Fibroblast of lung (primary cell): ENCODE data around the gene EML4. TPM values are rescaled to one million over a fixed set of nuclear protein-coding genes. Genes with fewer than 3 reads are reported as not detected.

Experiments used
- DNase-seq, 2 donors: peaks; one replicate each; pipeline versions ENCODE4 v3.0.0 to v3.0.0-alpha.2; 2010; ENCODE audit warnings: low read depth in 2 of 2
- H2AFZ ChIP-seq: 2 replicates; pipeline ENCODE4 v1.5.1; 2012; ENCODE audit warnings: low read length, control low read depth, inconsistent platforms
- H3K27ac ChIP-seq: 2 replicates; pipeline ENCODE4 v1.5.1; 2011; ENCODE audit warnings: low read length, control low read depth; ENCODE audit not compliant: insufficient read depth
- H3K27me3 ChIP-seq: 2 replicates; pipeline ENCODE4 v1.5.1; 2011; ENCODE audit warnings: mild to moderate bottlenecking, low read length; ENCODE audit not compliant: control insufficient read depth, insufficient read depth
- H3K36me3 ChIP-seq: 2 replicates; pipeline ENCODE4 v1.5.1; 2011; ENCODE audit warnings: low read length; ENCODE audit not compliant: control insufficient read depth, insufficient read depth
- H3K4me1 ChIP-seq: 2 replicates; pipeline ENCODE4 v1.5.1; 2011; ENCODE audit warnings: low read length; ENCODE audit not compliant: control insufficient read depth, insufficient read depth; ENCODE audit errors: extremely low read depth
- H3K4me2 ChIP-seq: 2 replicates; pipeline ENCODE4 v1.5.1; 2011; ENCODE audit warnings: low read length, control low read depth; ENCODE audit not compliant: insufficient read depth; ENCODE audit errors: extremely low read depth
- H3K4me3 ChIP-seq, 4 experiments: fragments of 200-600 bp in 1 of 4; sonication (generic) in 1 of 4; replicated peaks in 1 of 4; 2 replicates each; pipeline ENCODE4 v1.5.1; 2011 to 2016; ENCODE audit warnings: low read length in 4 of 4, low read depth in 3 of 4, mild to moderate bottlenecking in 3 of 4, control low read depth in 2 of 4, inconsistent platforms in 1 of 4, mixed read lengths in 1 of 4; ENCODE audit not compliant: insufficient read depth in 1 of 4; ENCODE audit errors: control extremely low read depth in 1 of 4
- H3K79me2 ChIP-seq: 2 replicates; pipeline ENCODE4 v1.5.1; 2012; ENCODE audit warnings: mild to moderate bottlenecking, low read length, inconsistent platforms; ENCODE audit not compliant: control insufficient read depth, insufficient read depth
- H3K9ac ChIP-seq: 2 replicates; pipeline ENCODE4 v1.5.1; 2011; ENCODE audit warnings: mild to moderate bottlenecking, low read length, control low read depth; ENCODE audit not compliant: insufficient read depth
- H3K9me3 ChIP-seq: 2 replicates; pipeline ENCODE4 v1.5.1; 2012; ENCODE audit warnings: low read depth, low read length; ENCODE audit not compliant: control insufficient read depth, insufficient read depth
- H4K20me1 ChIP-seq: 2 replicates; pipeline ENCODE4 v1.5.1; 2011; ENCODE audit warnings: low read length; ENCODE audit not compliant: control insufficient read depth, insufficient read depth; ENCODE audit errors: extremely low read depth
- EZH2 ChIP-seq: IDR thresholded peaks from 2 replicates; pipeline ENCODE4 v1.5.1; 2012; ENCODE audit warnings: low read length, control low read depth, mild to moderate bottlenecking; ENCODE audit errors: missing control alignments
- polyA plus RNA-seq, 2 donors: library from polyadenylated mRNA; depleted of rRNA in 1 of 2; stranded (reverse) in 1 of 2; unstranded in 1 of 2; fragments of >200 nt; gene quantifications; 2 replicates each; pipeline ENCODE4 v1.2.1, GENCODE V29; 2011 to 2012; ENCODE audit warnings: missing spikeins in 1 of 2
- total RNA-seq: library from RNA; depleted of rRNA; stranded (reverse); fragments of >200 nt; gene quantifications from 2 replicates; pipeline ENCODE4 v1.2.1, GENCODE V29; 2014
- TF ChIP-seq, protein P1 (sequence below), 2 donors: IDR thresholded peaks in 1 of 2; conservative IDR thresholded peaks in 1 of 2; 1 replicate in 1 of 2; 2 replicates in 1 of 2; pipeline ENCODE4 v1.5.1; 2011 to 2012; ENCODE audit warnings: low read length in 2 of 2, control low read depth in 1 of 2, inconsistent platforms in 1 of 2, low read depth in 1 of 2, mild to moderate bottlenecking in 1 of 2

Gene EML4
- total and polyA plus RNA-seq, 2 donors (not counting 1 experiment from before 2014, with no cell fraction given), result 49.5 to 62.7 TPM

DNA sequence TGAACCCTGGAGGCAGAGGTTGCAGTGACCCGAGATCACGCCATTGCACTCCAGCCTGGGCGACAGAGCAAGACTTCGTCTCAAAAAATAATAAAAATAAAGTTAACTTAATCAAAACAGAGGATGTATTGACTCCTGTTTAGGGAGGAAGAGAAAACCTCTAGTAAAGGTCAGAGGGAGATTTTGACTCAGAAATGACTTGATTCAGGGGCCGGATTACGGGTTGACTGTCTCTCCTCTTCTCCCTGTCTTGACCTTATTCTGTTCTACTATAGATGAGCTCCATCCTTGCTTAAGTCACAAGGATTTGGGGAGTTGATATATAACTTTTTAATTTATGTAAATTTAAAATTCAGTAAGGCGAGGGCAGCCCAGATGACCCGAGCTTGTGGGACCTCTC is 120.9 kb downstream of the EML4 start:
- no peaks in the 10 kb centered on the region for H3K9me3 ChIP-seq
- no peaks in the 10 kb centered on the region for H3K27me3 ChIP-seq
- H3K4me3 ChIP-seq, result no peak overlapping the region
- no peaks in the 10 kb centered on the region for H3K36me3 ChIP-seq
- no peaks in the 10 kb centered on the region for H3K79me2 ChIP-seq
- no peak for DNase-seq
- H4K20me1 ChIP-seq, result no peaks in the 10 kb centered on the region
- TF ChIP-seq, protein P1, sequence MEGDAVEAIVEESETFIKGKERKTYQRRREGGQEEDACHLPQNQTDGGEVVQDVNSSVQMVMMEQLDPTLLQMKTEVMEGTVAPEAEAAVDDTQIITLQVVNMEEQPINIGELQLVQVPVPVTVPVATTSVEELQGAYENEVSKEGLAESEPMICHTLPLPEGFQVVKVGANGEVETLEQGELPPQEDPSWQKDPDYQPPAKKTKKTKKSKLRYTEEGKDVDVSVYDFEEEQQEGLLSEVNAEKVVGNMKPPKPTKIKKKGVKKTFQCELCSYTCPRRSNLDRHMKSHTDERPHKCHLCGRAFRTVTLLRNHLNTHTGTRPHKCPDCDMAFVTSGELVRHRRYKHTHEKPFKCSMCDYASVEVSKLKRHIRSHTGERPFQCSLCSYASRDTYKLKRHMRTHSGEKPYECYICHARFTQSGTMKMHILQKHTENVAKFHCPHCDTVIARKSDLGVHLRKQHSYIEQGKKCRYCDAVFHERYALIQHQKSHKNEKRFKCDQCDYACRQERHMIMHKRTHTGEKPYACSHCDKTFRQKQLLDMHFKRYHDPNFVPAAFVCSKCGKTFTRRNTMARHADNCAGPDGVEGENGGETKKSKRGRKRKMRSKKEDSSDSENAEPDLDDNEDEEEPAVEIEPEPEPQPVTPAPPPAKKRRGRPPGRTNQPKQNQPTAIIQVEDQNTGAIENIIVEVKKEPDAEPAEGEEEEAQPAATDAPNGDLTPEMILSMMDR (conservative IDR thresholded peaks at IDR 0.05 in 1 of 2, IDR thresholded peaks at IDR 0.05 in 1 of 2; ENCODE audit: low read depth in 1 of 2, low read length in 2 of 2), result no peak
- no peak for TF ChIP-seq EZH2
- H3K4me2 ChIP-seq, result no peak overlapping the region
- no peak overlapping the region for H2AFZ ChIP-seq
- no peaks in the 10 kb centered on the region for H3K4me1 ChIP-seq
- H3K27ac ChIP-seq, result no peak overlapping the region
- H3K9ac ChIP-seq, result no peak overlapping the region

DNA sequence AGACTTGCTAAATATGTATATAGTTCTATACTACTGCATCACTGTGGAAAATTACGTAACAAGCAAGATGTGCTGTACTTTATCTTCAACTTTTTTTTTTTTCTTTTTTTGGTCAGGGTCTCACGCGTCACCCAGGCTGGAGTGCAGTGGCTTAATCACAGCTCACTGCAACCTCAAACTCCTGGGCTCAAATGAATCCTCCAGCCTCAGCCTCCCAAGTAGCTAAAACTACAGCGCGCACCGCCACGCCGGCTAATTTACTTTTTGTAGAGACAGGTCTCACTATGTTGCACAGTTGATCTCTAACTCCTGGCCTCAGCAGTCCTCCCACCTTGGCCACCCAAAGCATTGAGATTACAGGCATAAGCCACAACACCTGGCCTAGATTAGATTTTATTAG is 123.9 kb downstream of the EML4 start:
- no peak for DNase-seq
- TF ChIP-seq, protein P1 (conservative IDR thresholded peaks at IDR 0.05 in 1 of 2, IDR thresholded peaks at IDR 0.05 in 1 of 2; ENCODE audit: low read depth in 1 of 2, low read length in 2 of 2), result no peak
- TF ChIP-seq EZH2, result no peak
- H3K79me2 ChIP-seq, result no peaks in the 10 kb centered on the region
- no peak overlapping the region for H3K9ac ChIP-seq
- no peak overlapping the region for H3K4me2 ChIP-seq
- no peak overlapping the region for H3K27ac ChIP-seq
- no peaks in the 10 kb centered on the region for H3K9me3 ChIP-seq
- H4K20me1 ChIP-seq, result no peaks in the 10 kb centered on the region
- no peaks in the 10 kb centered on the region for H3K27me3 ChIP-seq
- no peak overlapping the region for H2AFZ ChIP-seq
- no peaks in the 10 kb centered on the region for H3K4me1 ChIP-seq
- no peak overlapping the region for H3K4me3 ChIP-seq
- no peaks in the 10 kb centered on the region for H3K36me3 ChIP-seq

DNA sequence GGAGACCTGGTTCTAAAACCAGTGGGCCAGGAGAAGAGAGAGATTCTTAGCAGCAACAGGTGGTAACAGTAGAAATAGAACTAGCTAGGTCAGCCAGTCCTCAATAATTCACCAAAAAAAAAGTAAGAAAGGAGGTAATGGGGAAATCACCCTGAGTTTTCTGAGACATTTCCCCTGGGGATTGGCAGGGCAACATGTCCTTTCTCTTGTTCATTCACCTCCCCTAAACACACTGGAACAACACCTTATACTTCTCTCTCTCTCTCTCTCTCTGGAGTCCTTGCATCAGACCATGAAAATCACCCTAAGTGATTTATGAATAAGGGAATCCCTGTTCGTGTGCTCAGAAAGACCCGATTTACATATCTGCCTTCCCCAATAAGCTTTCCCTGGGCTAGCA is 127.1 kb downstream of the EML4 start:
- no peaks in the 10 kb centered on the region for H3K36me3 ChIP-seq
- no peak overlapping the region for H3K4me3 ChIP-seq
- no peak overlapping the region for H3K9ac ChIP-seq
- no peak overlapping the region for H2AFZ ChIP-seq
- H3K79me2 ChIP-seq, result no peaks in the 10 kb centered on the region
- no peak for DNase-seq
- no peaks in the 10 kb centered on the region for H3K4me1 ChIP-seq
- H3K27me3 ChIP-seq, result no peaks in the 10 kb centered on the region
- H3K9me3 ChIP-seq, result no peaks in the 10 kb centered on the region
- TF ChIP-seq, protein P1 (conservative IDR thresholded peaks at IDR 0.05 in 1 of 2, IDR thresholded peaks at IDR 0.05 in 1 of 2; ENCODE audit: low read depth in 1 of 2, low read length in 2 of 2), result no peak
- no peak for TF ChIP-seq EZH2
- no peak overlapping the region for H3K4me2 ChIP-seq
- H3K27ac ChIP-seq, result no peak overlapping the region
- no peaks in the 10 kb centered on the region for H4K20me1 ChIP-seq
